Stimulated activated CD4-positive, alpha-beta T cell treated with anti-CD3 and anti-CD28 coated beads, Interleukin-1b, Interleukin-23, amount 100 ng/mL, for 48 hours (primary cell): Measurements from ENCODE around the gene BACH2.
"Not testable (repeated sequence)": the region's sequence is repeated elsewhere in the genome, so short reads cannot be mapped to it uniquely, and the experiment has no call there.

Source experiments
- DNase-seq: peaks from one replicate; pipeline ENCODE4 v3.0.0-alpha.2; 2020

The BACH2 gene

DNA sequence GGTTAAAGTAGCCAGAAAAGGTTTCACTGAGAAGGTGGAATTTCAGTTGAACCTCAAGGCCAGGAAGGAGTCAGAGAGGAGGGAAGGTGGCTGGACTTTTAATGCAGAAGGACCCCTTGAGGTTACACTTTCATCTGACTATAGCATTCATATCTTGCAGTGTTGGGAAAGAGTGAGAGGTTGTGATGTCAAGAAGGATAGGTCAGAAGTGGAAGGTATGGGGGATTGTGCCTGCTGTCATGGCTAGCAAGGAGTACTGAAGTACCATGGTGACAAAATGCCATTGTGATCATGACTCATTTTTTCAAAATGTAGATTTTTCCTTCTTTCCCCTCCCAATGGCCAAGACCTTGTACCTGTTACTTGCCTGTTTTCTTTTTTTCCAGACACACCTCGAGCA, 5.2 kb upstream of the BACH2 start:
- DNase-seq, result no peak

DNA sequence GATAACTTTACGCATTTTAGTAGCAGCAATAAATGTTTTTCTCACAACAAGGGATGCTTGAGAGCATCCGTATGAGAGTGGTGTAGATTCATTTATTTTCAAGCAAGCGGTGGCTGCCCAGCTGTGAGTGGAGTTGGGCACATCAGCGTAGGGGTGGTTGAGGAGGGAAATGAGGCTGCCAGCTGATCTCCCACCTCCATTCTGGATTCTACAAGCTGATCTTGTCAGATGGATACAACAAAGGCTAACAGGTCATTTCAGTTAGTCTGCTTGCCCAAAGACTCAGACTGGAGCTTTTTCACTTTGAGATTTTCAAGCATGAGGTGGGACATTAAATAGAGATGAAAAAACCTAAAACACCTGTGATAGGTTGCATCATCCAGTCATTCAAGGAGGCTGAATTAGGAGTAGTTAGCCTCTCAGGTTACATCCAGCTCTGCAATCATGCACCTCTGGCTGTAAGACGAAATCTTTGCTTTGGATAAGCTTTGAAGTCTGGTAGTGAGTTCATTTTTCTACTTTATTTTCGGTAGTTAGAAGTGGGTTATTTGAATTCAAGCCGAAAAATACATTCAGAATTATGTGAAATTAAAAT, 1.9 kb upstream of the BACH2 start:
- no peak for DNase-seq

DNA sequence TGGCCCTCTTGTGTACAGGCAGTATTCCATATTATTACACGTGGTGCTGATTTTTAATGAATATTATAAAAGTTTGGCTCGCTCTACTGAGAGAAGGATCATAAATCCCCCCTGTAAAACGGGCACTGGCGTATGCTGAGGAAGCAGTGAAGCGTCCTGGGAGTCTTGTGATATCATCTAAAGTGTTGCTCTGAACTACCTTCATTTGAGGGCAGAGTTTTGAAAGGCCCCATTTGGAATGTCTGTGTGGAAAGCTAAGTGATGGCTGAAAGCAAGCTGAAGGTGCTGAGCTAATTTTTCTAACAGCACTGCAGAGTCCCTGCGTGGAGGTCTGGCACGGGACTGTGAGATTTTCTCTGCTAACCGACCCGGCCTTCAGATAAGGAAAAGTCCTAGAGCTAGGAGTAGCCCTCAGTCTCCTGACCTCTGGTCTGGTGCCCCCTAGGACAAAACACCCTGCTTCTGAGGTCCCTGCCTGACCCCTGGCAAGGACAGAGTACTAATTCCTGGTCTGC, 1.3 kb upstream of the BACH2 start:
- no peak for DNase-seq

DNA sequence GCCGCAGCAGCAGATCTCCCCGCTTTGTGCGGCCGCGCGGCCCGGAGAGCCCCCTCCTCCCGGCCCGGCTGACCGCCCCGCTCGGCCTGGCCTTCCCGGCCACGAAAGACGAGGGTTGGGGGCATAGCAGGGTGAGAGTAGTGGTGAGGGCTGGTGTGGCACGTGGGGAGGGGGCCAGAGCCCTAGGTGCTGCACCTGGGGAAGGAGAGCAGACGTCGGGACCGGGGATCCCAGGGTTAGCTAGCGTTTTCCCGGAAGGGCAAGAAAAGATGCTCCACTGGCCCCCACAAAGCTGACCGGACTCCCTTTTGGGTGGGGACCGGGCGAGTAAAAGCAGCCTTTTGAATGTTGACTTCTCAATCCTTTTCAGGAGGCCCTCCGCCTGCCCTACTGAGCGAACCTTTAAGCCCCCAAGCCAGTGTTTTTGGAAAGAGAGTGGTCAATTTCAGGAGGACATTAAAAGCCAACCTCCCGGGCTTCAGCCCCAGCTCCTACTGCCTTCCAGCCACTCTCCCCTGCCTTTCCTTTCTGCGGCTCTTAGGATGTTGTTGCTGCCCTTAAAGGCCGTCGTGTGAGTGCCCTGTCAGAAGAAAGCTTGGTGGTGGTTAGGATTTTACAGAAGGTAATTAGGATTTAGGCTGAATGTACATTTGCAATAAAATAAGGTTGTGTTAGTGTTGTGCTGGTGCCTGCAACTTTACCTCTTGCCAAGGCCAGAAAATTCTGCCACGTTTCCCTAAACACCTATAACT, 648 bp upstream of the BACH2 start:
- no peak for DNase-seq

DNA sequence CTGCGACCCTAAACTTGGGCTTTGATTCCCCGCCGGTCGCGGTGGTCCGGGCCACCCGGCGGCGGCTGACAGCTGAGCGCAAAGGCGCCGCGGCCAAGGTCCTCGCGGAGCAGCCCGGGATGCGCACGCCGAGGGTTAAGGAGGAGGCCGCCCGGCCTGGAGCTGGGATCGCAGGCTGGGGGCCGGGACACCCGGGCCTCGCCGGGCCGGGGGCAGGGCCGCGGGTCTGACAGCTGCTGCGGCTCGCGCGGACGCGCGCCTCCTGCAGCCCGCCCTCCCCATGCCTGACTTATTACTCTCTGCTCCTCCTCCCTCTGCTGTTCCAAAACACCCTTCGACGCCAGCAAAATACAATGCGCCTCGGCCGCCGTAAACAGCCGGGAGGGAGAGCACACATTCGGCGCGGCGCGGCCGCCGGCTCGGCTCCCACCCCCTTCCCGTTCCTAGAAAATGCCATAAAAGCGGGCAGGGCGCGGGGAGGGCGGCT, 746 bp downstream of the BACH2 start:
- DNase-seq, result peak; percentile 71

DNA sequence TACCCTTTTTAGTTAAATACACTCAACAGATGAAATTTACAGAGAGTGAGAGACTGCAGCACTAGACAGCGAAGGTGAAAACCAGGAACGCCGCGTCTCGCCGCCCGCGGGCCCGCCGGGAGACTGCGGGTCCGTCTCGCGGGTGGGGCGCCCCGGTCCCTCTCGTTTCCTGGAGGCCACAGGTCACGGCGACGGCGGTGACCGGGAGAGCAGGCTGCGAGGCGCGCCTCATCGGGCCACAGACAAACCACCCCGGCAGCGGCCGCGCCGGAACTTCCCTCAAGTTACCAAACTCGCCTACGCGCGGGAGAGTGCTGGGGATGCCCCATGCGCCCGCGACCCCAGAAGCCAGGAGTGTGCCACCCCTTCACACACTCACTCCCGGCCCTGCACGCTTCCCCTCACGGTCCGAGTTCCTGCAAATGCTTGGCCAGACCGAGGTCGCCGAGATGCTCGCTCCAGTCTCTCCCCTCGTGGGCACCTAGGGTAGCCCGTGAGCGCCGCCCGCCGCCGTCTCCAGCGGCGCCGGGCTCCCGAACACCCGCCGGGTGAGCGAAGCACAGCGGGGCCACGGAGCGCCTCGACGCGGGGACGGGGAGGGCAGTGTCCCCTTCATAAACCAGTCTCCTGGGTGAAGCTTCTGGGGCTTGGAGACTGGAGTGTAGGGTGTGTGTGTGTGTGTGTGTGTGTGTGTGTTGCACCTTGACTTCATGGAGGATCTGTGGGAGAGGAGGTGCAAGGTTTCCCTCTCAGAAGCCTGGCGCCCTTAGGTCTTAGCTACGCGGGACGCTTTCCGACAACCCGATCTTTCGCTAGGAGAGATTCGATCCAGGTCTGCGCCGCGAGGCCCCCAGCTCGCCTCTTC, 1.4 kb downstream of the BACH2 start:
- peak; percentile 74 for DNase-seq

DNA sequence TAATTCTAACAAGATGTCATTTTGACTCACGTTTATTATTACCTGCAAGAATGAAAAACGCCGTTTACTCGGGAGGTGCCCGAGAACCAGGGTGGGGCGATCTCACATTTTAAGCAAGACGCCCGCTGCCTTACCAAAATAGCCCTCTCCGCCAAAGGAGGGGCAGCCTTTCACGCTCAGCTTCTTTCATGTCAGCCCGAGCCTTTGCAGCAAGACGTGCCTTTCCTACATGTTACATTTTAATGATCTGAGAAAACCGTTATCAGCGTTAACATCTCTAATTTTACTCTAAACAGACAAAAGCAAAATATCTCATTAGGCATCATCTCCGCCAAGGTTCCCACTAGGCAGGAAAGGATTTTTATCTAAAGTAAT, 2.0 kb downstream of the BACH2 start:
- DNase-seq, result peak; percentile 56

DNA sequence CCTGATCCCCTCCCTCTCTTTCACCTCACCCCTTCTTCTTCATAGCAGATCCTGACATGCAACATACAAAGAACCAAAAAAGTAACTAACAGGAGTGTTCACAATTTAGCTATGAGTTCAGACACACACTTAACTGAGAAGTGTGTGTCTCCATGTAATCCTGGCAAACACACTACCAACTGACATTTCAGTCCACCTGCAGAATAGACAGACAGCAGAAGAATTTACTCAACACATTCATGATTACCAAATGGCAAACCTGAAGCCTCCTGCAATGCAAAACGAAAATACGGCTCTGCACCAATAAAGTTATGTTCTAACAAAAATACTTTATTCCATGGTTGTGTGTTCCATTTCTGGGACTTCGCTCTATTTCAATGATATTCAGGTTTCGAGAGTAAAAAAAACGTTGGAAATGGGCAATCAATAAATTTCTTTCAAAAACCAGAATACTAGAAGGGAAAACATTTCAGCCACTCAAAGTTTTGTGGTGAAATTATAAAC, 2.6 kb downstream of the BACH2 start:
- DNase-seq, result no peak

DNA sequence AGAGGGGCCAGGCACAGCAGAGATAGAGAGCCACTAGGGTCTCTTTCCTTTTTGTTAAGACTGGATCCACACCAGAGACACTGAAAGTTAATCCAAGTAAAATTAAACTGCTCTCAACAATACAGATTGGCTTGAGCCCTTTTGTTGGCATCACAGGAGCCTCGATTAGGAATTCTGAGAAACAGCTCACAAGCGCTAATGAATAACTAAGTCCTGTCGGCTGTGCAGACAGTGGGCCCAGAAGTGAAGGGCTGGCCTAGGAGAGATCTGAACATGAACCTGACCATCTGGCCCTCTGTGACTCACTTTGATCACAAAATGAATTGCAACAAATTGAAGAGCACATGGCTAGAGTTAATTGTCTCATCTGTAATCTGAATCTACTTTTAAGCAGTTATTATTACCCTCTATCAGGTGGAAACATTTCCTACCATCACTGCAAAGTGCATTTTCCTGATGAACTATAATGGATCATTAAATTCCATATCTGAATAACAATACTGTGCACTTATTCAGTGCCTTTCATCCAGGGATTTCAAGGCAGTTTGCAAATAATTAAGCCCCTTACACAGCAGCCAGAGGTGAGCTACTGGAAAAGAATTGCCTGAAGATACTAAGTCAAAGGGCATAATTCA, 3.2 kb downstream of the BACH2 start:
- no peak for DNase-seq

DNA sequence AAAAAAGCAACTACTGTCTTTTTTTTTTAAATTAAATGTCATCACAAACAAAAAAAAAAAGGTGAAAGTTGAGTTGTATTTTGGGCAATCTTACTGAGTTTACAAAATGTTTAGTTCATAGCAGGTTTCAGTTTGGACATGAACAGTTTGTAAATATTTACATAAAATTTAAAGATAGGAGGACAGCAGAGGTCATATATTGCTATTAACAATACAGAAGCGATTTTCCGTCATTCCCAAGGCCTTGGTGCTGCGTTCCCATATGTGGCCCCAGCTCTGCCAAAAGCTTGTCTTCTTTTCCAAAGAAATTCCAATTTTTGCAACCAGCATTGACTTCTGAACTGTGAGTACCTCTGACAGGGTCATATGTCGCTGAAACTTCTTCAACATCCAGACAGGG, 5.1 kb downstream of the BACH2 start:
- no peak for DNase-seq

DNA sequence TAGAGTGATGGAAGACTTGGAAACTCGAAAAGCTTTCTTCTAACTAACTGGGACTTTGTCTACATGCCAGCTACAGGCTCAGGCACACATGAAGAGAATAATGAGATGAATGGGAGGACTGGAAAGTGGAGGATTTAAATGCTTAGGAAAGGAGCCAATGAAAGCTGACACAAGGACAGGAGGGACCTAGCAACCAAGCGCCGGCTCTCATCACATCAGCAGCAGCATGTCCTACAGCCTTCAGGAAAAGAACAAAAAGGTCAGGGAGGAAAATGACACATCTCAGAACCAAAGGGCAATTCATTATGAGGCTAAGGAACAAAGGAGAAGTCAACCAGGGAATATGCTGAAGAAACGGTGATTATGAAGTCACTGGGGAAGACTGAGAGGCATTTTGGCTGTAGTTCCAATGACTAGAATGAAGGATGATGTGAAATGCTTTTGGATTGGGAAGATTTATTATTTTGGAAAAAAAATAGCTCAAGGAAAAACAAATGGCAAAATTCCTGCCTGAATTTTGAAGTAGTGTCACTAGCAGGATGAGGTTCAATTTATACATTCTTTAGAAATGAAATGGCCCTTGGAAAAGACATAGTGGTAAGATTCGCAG, 5.7 kb downstream of the BACH2 start:
- DNase-seq, result no peak

DNA sequence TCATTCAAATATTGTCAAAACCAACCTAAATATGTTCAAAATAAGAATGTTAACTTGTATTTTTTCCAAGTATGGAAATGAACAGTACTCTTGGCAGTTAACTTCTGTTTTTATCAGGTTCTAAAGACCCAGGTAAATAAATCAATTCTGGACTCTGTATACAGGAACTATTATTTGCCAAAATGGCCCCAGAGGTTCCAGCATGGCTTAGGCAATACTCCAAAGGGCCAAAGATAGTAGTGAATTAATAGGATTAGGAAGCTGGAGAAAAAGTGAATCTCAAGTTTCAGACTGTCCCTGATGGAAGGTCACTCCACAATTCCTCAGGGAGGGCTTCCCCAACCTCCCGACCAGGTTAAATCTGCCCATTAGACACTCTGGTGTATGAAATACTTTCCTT, 6.7 kb downstream of the BACH2 start:
- DNase-seq, result no peak

DNA sequence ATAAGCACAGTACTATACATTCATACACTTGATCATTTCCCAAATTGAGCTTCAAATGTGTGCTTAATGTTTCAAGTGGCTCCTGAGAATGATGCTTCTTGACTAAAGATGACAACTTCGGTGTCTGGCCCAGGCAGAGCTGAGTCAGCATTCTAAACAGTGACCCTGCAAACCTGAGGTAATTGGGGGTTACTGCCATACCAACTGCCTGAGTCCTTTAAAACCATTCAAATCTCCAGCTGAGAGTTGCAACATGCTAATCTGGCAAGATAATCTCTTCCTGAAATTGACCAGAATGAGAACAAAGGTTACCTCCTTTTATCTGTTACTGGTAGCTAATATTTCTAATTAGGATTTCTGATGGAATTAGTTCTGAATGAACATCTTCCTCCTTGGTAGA, 8.2 kb downstream of the BACH2 start:
- no peak for DNase-seq

DNA sequence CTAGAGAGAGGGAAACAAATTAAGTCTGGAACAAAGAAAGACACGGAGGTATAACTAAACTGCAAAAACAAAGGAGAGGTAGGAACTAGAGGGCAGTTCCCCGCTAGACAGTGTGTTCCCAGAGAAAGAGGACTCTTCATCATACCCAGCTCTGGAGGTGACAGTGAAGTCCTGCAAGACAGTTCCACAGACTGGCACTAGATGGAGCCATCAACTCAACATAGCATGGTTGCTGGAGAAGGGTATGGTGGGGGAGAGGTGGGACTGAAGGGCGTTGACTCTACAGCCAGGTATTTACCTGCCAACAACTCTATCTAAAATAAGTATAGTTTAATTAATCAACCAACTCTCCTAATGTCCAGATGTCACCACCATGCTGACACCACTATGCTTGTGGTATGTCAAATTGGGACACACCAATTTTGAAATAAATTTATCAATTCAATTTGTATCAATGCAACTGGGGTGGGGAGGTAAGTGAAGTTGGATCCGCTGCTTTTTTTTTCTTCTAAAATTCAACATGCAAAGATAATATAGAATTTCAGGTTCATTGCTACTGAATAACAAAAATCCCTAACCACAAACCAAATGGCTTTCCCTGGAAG, 9.7 kb downstream of the BACH2 start:
- DNase-seq, result peak; percentile 78

DNA sequence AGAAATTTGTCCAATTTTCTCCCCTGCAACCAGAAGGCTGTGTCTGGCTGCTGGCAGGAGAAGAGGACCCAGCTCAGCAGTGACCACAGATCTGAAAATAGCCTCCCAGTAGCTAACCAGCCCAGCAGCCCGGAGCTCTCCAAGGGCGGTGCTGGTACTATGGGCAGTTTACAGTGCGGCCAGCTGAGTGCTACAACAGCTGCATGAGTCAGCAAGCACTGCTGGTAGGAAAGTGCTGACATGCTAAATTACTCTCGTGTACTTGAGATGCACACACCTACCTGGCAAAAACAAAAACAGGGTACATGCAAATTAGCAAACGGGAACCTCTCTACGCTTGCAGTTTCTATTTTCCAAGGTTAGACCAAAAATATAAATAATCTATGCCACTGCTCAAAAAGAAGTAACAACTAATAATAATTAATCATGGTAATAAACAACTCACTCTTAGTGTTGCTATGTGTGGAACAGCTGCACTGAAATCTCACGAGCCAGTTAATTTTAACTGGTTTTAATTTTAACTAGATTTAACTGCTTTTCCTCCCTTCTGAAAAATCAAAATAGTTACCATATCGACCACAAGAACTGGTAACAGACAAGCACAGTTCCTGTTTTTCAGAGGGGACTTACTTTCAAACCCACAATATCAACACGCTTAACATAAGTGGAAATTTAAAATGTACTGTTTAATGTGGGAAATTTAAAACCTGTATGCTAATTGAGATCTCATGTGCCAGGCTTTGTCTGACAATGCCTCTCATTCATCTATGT, 10.8 kb downstream of the BACH2 start:
- peak; percentile 65 for DNase-seq

DNA sequence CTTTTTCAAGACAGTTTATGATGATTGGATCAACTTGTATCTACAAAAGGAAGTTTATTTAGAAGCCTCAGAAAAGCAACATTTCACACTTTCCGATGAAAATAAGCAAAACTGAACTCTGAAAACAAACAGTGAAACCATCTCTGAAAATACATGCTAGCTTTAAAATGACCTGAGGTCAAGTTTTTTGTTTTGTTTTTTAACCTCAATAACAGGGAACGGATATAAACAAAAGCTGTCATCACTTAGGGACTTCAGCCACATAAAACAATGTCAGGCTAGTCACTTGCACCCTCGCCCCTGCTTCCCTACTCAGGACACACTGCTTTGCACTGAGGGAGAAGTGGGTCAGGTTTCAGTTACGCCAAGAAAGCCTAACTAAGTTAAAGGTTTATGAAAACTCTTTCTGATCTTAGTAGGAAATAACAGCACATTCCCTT, 11.6 kb downstream of the BACH2 start:
- DNase-seq, result no peak

DNA sequence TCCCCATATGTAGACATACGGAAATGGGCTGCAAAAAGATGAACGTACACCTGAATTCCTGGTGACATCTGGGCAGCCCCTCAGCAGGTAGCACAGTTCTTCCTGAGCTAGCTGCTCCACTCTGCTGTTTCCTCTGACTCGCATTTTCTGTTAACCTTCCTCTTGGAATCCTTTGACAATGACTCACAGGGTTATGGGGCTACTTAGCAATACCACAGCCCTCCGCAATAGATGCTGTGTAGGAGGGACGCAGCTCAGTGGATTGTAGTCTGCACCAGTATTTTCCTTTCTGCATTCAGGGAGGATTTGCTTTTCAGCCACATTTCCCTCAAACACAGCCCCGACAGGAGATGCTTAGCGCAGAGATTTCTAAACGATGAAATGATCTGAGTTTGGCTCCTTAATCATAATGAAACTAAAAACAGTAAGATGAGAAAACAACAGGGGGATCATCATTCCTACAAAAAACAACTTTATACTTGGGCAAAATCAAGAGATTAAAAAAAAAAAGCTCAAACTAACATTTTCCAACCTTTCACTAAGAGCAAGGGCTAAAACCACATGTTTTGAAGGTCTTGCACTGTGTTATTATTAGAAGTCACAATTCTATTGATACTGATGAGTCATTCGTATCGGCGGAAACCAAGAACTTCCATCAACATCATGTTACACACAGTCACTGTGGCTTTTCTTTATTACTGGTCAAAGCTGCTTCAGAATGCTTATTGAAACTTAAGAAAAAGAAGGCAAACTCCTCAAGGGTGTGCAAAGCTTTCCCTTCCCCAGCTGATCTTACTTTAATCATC, 12.2 kb downstream of the BACH2 start:
- DNase-seq, result peak; percentile 72

DNA sequence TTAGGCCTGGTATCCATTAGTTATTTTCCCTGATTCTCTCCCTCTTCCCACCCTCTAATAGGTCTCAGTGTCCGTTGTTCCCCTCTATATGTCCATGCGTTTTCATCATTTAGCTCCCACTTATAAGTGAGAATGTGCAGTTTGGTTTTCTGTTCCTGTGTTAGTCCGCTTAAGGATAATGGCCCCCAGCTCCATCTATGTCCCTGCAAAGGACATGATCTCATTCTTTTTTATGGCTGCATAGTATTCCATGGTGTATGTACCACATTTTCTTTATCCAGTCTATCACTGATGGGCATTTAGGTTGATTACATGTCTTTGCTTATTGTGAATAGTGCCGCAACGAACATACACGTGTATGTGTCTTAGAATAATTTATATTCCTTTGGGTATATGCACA, 14.4 kb downstream of the BACH2 start:
- not testable (repeated sequence) for DNase-seq

DNA sequence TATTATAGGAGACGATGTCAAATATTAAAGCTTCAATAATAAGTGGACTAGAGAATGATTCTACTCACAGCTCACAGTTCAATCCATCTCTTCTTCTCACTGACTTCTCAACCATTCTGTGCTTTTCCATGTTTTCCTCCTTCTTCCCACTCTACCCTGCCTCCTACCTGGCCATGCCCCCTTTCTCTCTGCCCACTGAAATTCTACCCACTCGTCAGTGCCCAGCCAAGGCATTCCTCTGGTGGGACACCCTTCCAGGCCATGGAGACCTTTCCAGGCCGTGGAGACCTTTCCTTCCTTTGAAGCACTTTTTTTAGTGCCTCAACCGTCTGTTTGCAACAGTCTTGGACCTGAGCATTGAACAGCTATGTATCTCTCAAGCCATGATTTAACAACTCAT, 18.5 kb downstream of the BACH2 start:
- DNase-seq, result no peak

DNA sequence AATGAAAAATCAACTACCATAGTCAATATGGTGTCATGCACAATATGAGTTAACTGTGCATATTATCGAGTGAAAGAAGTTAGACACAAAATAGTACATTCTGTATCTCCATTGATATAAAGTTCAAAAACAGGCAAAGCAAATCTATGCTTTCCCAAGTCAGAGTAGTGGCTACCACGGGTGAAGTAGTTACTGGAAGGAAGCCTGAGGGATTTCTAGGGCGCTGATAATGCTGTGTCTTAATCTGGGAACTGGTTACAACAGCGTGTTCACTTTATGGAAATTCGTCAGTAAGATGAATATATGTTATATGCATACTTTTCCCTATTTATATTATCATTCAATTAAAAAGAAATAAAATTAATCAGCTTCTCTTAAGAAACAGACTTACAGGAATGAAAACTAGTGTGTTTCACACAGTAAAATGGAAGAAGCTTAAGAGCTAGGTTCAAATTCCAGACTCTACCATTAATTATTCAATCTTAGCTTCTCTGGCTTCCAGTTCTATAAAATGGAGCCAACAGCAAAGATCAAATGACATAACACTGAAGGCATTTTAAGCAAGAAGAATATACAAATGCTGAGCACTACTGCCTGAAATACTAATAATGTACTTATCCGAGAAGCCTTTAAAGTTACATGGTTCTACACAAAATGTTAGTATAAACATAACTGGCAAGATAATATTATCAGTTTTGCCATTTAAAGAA, 19.2 kb downstream of the BACH2 start:
- no peak for DNase-seq
